Measurements from ENCODE around the gene ACP2.
"Not testable (repeated sequence)": the region's sequence is repeated elsewhere in the genome, so short reads cannot be mapped to it uniquely, and the experiment has no call there.

The ACP2 gene

GRCh38 chr11:47241841-47242301, 6.7 kb downstream of the ACP2 start:
- peak; percentile 88 to 95 (median 90) for DNase-seq

GRCh38 chr11:47239852-47240251, 8.8 kb downstream of the ACP2 start:
- no peak for DNase-seq

GRCh38 chr11:47236482-47236881, 12.1 kb downstream of the ACP2 start:
- DNase-seq, result no peak

- DNase-seq, result no peak
Observed at GRCh38 chr11:47235163-47235562, 13.5 kb downstream of the ACP2 start.

- no peak for DNase-seq
Observed at GRCh38 chr11:47234669-47235100, 13.9 kb downstream of the ACP2 start.

GRCh38 chr11:47233989-47234668, 14.5 kb downstream of the ACP2 start:
- DNase-seq, result peak; percentile 69 to 76 (median 74)

DNA sequence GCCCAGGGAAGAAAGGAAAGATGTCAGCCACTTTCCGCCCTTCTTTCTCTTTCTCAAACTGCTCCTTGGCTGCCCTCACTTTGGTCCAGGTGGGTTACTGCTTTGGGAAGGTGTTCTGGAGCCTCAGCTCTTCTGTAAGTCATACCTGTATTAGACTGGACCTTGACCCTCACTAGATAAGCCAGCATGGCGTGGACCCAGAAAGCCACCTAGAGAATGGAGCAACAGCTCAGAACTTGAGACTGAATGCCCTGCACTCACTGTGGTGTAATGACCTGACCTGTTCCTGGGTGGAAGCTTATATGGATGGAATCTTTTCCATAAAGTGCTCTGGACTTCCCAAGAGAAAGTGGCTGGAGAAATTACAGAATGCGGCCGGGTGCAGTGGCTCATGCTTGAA, 15.6 kb downstream of the ACP2 start:
- DNase-seq, result no peak

DNA sequence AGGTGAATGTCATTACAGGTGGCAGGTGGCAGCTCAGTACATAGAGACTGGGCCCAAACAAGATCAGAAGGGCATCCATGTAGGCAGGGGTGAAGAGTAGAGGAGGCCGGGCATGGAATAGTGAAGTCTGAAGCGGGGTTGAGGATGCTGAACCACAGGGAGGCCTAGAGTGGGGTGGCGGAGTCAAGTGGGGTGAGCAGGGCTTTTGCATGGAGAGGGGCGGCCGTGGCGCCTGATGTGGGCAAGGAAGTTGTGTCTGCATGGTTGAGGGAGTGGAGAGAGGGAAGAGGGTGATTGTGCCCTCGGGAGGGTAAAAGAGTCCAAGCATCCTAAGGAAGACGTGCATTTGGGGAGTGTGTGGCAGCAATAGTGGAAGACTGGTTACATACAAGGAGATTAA, 19.5 kb downstream of the ACP2 start:
- DNase-seq, result no peak

DNA sequence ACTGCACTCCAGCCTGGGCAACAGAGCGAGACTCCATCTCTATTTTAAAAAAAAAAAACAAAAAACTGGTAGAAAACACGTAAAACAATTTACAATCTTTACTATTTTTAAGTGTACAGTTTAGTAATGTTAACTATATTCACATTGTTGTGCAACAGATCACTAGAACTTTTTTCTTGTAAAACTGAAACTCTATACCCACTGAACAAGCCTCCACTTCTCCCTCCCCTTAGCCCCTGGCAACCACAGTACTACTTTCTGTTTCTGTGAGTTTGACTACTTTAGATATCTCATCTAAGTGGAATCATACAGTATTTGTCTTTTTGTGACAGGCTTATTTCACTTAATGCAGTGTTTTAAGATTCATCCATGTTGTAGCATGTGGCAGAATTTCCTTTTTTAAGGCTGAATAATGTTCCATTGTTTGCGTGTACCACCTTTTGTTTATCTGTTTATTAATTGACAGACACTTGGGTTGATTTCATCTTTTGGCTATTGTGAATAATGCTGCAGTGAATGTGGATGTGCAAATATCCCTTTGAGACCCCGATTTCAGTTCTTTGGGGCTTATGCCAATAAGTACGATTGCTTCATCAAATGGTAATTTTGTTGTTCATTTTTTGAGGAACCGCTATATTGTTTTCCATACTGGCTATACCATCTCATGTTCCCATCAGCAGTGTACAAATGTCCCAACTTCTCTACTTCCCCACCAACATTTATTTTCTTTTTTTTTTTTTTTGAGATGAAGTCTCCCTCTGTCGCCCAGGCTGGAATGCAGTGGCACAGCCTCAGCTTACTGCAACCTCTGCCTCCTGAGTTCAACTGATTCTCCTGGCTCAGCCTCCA, 22.8 kb downstream of the ACP2 start:
- peak; percentile 46 to 59 (median 59) for DNase-seq

DNA sequence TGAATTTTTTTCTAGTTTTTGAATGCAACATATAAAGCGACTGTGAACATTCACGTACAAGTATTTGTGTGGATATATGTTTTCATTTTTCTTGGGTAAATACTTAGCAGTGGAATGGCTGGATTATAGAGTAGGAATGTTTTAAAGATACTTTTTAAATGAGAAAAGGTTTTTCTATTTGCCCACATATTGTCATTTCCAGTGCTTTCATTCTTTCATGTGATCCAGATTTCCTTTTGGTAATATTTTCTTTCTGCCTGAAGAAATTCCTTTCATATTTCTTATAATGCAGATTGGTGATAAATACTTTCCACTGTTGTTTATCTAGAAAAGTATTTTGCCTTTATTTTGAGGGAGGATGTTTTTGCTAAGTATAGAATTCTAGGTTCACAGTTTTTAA, 25.9 kb downstream of the ACP2 start:
- no peak for DNase-seq

GRCh38 chr11:47220401-47220821, 28.2 kb downstream of the ACP2 start:
- peak in 1 of 3 donors; percentile 32 for DNase-seq

GRCh38 chr11:47216121-47216798, 32.4 kb downstream of the ACP2 start:
- DNase-seq, result peak; percentile 77 to 88 (median 80)

DNA sequence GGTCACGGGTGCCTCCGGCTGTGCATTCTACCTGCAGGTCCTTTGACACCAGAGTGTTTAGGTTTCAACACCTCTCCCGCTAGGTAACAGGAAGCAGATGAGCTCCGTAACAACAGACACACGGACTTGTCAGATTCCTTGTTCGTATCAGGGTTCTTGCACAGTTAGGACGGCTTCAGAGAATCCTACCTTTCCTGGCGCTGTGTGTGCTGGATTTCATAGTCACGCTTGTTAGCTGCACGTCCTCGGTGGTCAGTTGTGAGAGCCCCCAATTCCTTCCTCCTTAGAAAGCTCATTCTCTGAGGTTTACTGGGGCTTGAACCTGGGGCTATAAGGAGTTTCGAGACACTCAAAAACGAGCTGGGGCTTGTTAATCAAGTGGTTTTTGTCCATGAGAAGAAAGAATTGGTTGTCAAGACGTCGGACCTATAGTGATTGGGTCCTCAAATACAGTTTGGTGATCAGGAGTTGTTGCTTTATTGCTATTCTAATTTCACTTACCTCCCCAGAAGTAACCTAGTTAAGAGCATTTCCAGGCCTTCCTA, 33.2 kb downstream of the ACP2 start:
- DNase-seq, result no peak

DNA sequence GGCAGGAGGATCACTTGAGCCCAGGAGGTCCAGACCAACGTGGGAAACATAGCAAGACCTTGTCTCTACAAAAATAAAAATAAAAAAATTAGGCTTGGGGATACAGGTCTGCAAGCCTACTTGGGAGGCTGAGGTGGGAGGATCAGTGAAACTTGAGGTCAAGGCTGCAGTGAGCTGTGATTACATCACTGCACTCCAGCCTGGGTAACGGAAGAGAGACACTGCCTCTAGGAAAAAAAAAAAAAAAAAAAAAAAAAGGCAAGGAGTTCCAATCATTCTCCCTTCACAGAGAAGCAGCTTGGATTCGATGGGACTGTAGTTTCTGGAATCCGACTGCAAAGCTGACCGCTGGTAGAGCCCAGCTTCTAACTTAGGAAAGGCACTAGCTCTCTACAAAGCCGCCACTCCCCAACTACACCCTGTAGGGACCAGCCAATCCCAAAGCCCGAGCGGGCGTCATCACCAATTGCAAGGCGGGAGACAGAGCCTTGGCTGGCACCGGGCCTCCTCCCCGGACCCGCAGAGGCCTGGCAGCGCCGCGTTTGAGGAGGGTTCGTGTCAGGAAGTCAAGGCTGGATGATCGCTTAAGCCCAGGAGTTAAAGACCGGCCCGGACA, 34.6 kb downstream of the ACP2 start:
- DNase-seq, result peak; percentile 93 to 94 (median 94)

DNA sequence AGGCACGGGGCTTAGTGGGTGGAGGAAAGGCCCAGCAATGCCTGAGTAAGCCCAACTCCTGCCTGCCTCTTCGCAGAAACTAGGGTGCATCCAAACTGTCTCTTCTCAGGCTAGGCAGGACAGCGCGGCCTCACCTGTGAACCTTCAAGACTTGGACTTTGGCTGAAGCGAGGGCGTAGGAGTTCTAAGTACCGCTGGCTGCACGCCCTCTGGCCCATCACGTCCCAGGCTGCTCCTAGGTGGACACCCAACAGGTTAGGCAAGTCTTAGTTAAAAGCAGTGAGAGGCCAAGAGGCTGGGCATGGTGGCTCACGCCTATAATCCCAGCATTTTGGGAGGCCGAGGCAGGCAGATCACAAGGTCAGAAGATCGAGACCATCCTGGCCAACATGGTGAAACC, 35.7 kb downstream of the ACP2 start:
- no peak for DNase-seq

DNA sequence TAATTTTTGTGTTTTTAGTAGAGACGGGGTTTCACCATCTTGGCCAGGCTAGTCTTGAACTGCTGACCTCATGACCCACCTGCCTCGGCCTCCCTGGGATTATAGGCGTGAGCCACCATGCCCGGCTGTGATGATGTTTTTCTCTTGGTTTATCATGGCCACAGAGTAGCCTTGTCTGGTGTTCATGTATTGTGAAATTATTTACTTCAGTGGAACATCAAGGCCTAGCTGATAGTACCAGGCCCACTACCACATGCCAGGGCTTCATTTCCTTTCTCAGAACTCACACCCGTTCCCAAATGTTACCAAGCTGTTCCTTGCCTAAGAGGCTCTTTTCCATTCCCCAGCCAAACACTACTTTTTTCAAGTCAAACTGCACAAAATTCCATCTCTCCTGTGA, 40.0 kb downstream of the ACP2 start:
- DNase-seq, result no peak

GRCh38 chr11:47208008-47208552, 40.5 kb downstream of the ACP2 start:
- not testable (repeated sequence) for DNase-seq

DNA sequence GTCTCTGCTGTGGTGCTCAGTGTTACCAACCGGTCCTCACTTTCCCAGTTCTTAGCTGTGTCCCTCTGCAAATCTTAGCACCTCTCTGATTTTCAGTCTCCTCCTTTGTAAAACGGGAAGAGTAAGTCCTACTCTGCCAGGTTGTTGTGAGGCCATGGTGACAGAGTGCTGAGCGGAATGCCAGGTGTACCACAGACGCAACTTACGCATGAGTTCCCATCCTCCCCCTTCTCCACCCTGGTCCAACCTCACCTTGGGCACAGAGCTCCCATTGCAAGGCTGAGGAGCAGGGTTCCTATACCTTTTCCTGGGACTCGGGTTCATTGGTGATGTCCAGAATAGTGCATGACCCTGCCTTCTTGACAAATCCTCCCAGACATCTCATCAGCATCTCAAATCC, 41.2 kb downstream of the ACP2 start:
- no peak for DNase-seq

- DNase-seq, result not testable (repeated sequence)
Observed at GRCh38 chr11:47206577-47206976, 42.0 kb downstream of the ACP2 start.

- DNase-seq, result peak; percentile 49 to 53 (median 53)
Observed at GRCh38 chr11:47204637-47204989, 44.0 kb downstream of the ACP2 start.

- DNase-seq, result no peak
Observed at GRCh38 chr11:47202576-47202975, 46.0 kb downstream of the ACP2 start.

DNA sequence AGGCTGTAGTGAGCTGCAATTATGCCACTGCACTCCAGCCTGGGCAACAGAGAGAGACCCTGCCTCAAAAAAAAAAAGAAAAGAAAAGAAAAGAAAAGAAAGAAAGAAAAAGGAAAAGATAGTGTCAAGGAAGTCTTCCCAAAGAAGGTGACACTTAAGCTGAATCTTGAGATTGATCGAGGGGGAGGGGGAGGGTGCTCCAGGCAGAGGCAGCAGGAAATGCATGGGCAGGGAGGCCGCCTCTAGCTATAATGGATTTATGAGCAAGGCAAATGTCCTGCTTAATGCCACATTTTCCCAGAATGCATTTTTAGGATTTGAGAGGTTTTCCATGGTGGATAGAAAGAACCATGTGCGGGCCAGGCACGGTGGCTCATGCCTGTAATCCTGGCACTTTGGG, 47.6 kb downstream of the ACP2 start:
- no peak for DNase-seq
